LNCAP (cell line): ENCODE data around the gene CABLES2.
A peak's percentile ranks its signal among the peaks of the same experiment; 100 is the strongest.

ENCODE experiments used
- TF ChIP-seq, protein P1 (sequence below): fragments of 450-650 bp; IDR thresholded peaks from 2 replicates; pipeline ENCODE4 v1.5.1; 2017; ENCODE audit warnings: mild to moderate bottlenecking

Gene CABLES2

DNA sequence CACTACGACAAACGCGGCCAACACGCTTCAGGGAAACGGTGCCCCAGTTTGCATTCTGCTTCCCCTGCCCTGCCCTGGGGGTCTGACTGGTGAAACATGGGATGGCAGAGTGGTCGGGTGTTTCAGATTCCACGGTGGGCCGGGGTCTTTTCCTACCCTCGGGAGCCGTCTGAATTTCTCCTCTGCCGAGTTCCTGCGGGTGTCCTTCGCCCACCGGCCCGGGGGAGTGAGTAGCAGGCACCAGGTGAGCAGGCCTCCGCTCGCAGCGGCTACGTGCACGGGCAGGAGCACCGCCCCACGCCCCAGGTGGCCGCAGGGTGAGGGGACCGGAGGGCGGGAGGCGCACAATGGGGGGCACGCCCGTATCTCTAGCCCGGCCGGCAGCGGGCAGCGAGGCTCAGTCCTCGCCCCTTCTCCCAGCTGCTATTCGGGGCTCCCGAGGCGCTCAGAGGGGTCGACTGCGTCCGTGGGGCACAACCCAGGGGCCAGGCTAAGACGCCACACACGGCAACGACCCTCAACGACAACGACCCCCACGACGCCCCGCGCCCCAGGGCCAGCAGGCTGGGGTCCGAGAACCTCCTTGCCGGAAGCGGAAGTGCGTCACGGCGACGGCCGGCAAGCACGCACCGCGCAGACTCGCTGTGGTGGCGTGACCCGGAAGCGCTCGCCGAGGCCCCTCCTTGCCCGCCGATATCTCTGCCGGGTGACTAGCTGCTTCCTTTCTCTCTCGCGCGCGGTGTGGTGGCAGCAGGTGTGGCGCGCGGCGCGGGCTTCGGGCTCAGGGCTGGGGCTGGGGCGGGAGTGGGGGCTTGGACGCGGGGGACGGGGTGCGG lies 20.5 kb downstream of the CABLES2 start, which contains the start of gene RPS21:
RPS21 (plus strand) TSS at position 721 of the 836 bp plus-strand sequence. CDS start 236 bp downstream, outside the sequence.
- TF ChIP-seq, protein P1, sequence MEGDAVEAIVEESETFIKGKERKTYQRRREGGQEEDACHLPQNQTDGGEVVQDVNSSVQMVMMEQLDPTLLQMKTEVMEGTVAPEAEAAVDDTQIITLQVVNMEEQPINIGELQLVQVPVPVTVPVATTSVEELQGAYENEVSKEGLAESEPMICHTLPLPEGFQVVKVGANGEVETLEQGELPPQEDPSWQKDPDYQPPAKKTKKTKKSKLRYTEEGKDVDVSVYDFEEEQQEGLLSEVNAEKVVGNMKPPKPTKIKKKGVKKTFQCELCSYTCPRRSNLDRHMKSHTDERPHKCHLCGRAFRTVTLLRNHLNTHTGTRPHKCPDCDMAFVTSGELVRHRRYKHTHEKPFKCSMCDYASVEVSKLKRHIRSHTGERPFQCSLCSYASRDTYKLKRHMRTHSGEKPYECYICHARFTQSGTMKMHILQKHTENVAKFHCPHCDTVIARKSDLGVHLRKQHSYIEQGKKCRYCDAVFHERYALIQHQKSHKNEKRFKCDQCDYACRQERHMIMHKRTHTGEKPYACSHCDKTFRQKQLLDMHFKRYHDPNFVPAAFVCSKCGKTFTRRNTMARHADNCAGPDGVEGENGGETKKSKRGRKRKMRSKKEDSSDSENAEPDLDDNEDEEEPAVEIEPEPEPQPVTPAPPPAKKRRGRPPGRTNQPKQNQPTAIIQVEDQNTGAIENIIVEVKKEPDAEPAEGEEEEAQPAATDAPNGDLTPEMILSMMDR = no peak

DNA sequence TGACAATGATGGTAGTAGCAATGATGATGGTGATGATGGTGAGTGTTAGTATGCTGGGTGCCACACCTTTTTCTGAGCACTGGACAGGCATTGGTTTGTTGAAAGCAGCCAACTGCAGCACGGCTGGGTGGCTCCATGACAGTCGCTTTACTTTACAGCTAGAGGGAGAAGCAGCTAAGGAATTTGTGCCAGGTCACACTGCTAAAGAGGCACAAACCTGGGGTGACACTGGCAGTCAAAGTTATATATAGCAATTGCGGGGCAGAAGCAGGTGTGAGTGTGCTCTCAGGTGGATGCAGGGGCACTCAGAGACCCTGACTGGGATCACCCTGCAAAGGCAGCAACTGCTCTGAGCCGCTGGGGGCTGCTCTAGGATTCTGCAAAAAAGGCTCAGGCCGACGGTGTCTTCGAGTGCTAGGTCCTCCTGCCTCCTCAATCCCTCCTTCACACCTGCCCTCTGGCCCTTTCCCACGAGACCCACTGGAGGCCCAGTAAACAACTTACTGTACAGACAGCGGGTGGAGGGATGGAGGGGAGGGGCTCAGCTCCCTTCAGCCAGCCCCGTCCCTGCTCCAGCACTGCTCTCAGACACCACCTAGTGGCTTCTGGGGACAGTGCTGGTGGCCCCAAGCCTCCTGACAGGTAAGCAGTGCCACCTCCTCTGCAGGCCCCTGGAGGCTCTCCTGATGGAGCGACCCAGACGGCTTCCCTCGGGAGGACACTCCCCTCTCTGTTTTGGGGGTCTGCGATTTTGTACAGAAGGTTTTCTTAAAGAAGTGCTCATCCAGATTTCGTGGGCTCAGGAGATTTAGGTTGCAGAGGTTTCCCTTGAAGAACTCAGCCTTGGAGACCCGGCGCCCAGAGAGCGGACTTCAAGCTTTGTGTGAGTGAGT lies 24.5 kb downstream of the CABLES2 start:
- TF ChIP-seq, protein P1 = peak; percentile 94

DNA sequence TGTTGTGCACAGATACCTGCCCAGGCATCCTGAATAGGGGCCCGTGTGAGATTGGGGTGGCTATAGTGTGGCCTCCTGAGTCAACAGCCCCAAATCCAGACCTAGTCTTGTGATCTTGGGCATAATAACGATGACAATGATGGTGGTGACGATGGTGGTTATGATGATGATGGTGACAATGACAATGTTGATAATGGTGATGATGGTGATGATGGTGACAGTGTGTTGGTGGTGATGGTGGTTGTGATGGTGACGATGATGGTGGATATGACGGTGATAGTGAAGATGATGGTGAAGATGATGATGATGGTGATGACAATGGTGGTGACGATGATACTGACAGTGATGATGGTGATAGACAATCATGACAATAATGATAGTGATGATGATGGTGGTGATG lies 25.2 kb downstream of the CABLES2 start:
- TF ChIP-seq, protein P1 = no peak

DNA sequence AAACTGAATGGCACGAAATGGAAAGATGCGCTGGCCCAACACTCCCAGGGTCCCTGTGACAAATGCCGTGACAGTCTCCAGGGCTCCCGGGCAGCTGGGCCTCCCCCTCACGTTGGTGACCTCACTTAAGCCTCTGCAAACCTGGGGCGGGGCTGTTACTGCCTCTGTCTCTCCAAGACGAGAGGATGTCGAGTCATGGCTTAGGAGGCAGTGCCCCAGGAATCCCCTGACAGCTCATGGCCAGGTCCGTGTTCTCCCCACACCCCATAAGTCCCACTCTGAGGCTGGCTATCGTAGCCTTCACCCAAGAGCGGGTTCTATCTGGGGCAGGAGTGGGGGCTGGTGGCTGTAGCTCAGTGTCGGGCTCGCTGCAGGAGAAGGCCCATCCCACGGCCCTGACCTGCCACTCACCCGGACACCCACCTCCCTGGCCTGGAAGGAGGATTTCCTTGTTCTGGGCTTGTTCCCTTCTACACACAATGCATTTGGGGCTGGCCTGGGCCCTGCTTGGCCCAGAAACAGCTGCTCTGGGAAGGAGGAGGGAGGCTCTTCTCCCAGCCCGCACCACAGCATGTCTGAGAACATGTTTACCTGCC lies 25.8 kb downstream of the CABLES2 start:
- TF ChIP-seq, protein P1 = no peak

DNA sequence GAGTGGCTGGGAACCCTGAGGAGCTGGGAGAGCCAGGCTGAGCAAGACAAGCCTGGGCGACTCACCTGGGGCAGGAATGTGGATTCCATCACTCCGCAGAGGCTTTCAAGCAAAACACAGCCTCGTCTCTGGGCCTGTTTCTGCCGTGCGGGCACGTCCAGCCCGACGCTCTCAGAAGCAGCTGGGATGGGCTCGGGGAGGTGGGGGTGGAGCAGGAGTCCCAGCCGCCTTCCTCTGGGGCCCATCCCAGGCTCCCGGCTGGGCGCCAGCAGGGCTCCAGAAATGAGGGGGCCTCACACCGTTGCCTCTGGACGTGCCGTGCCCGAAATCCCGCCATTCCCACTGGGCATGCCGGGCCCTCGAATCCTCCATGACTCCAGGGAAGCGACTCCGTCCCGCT lies 28.9 kb downstream of the CABLES2 start:
- TF ChIP-seq, protein P1 = no peak

DNA sequence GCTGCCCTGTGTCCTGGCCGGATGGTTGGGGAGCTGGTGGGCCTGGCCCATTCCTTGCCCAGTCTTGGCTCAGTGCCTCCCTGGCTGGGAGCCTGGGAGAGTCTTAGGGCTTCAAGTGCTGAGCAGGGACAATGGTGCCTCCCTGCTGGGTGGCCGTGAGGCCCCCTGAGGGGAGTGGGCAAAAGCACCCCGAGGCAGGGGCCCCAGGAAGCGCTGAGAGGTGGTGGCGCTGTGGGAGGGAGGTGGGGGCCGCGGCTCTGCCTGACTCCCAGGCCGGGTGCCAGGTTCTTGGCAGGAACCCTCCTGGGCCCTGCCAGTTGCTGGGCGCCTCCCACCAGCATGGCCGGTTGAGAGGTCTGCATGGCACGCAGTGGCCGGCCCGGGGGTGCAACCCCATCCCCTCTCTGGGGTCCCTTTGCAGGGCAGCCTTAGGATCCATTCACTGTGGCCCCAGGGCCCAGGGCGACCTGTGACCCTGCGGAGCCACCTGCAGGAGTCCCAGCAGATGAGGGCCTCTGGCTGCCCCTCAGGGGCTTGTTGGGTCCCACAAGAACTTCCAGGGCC lies 29.4 kb downstream of the CABLES2 start:
- TF ChIP-seq, protein P1 = no peak

DNA sequence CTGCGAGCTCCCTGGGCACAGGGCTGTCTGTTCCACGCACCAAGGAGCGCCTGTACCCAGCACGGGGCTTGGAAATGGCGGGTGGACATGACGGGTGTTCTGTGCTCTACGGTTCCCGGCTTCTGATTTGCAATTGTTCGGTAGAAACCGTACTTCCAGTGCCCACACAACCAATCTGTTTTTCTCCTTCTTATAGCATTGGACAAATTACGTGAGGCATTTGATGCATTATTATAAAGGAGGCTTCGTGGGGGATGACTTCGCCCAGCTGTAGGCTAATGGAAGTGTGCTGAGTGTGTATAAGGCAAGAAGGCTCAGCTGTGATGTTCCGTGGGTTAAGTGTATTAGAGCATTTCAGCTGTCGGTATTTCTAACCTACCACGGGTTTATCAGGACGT lies 30.0 kb downstream of the CABLES2 start:
- TF ChIP-seq, protein P1 = no peak
